H1 (cell line): ENCODE results near the gene LAG3.

Experiments used
- BACH1 ChIP-seq: IDR thresholded peaks from 2 replicates; pipeline ENCODE4 v1.6.1; 2012; ENCODE audit warnings: low read length, improper control_type of control experiment
- EP300 ChIP-seq, 2 experiments: IDR thresholded peaks; 1 replicate in 1 of 2; 2 replicates in 1 of 2; pipeline ENCODE4 v1.6.1; 2011 to 2012; ENCODE audit warnings: low read depth in 2 of 2, low read length in 2 of 2, mild to moderate bottlenecking in 2 of 2, borderline replicate concordance in 1 of 2, inconsistent platforms in 1 of 2, moderate library complexity in 1 of 2
- HDAC2 ChIP-seq, 2 experiments: fragments of 300-600 bp in 1 of 2; sonication (generic) in 1 of 2; IDR thresholded peaks; 2 replicates each; pipeline ENCODE4 v1.6.1; 2011 to 2012; ENCODE audit warnings: low read depth in 2 of 2, low read length in 2 of 2, mild to moderate bottlenecking in 2 of 2, moderate library complexity in 2 of 2, borderline replicate concordance in 1 of 2, inconsistent platforms in 1 of 2

DNA sequence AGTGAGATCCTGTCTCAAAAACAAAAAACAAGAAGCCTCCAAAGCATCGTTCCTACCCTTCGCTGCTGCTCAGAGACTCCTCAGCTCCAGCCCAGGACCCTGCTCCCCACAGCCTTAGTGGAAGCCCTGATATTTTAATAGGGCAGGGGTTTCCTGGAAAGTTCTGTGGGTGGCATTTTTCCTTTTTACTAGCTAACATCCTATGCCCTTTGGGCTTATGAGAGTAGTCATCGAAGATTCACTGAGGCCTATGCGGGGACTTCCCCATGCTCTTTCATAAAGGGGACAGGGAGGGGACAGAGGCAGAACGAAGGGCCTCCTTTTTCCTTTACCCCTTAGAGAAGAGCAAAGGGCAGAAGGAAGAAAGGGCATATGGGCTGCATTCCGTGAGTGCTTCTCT is 8.3 kb downstream of the LAG3 start:
- TF ChIP-seq HDAC2 (IDR thresholded peaks at IDR 0.05; ENCODE audit: borderline replicate concordance in 1 of 2, low read depth in 2 of 2, low read length in 2 of 2), result no peak
- TF ChIP-seq BACH1, result no peak
- TF ChIP-seq EP300 (IDR thresholded peaks at IDR 0.05; ENCODE audit: borderline replicate concordance in 1 of 2, low read depth in 2 of 2, low read length in 2 of 2), result no peak
